NCI-H446 (cell line): ENCODE results near the gene MAPK1.
"Not testable (repeated sequence)": the region's sequence is repeated elsewhere in the genome, so short reads cannot be mapped to it uniquely, and the experiment has no call there.

ENCODE experiments used
- DNase-seq, 2 experiments: peaks; one replicate each; lab custom pipeline; 2025; lab: John Stamatoyannopoulos, UW

Gene MAPK1

DNA sequence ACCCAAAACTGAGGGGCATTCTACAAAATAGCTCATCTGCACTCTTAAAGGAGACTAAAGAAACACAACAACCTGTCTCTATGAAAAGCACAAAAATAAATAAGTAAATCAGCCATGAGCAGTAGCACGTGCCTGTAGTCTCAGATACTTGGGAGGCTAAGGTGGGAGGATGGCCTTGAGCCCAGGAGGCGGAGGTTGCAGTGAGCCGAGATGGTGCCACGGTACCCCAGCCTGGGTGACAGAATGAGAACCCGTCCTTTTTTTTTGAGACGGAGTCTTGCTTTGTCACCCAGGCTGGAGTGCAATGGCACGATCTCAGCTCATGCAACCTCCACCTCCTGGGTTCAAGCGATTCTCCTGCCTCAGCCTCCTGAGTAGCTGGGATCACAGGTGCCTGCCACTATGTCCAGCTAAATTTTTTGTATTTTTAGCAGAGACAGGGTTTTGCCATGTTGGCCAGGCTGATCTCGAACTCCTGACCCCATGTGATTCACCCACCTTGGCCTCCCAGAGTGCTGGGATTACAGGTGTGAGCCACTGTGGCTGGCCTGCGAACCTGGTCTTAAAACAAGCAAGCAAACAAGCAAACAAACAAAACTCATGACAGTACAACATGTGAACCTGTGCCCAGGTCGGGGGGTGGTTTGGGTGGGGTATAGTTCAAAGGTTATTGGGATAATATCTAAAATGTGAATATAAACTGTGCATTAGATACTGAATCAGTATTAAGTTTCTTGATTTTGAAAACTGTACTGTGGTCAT, 76.4 kb downstream of the MAPK1 start:
- DNase-seq, result not testable (repeated sequence)

DNA sequence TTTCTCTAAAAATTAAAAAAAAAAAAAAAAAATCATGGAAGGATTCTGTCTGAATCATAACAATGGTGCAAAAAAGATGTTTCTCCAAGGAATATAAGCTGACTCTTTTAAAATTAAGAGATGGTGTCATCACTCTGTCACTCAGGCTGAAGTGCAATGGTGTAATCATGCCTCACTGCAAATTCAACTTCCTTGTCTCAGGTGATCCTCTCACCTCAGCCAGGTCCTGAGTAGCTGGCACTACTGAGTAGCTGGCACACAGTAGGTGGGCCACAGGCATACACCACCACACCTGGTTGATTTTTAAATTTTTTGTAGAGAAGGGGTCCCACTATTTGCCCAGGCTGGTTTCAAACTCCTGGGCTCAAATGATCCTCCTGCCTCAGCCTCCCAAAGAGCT, 77.1 kb downstream of the MAPK1 start:
- no peak for DNase-seq

DNA sequence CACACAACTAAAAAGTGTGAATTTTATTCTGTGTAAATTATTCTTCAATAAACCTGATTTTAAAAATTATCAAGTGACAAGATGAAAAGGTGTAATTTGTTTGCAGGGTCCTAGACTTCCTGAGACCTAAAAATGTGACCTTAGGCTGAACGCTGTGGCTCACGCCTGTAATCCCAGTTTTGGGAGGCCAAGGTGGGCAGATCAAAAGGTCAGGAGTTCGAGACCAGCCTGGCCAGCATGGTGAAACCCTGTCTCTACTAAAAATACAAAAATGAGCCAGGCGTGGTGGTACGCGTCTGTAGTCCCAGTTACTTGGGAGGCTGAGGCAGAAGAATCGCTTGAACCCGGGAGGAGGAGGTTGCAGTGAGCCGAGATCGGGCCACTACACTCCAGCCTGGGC, 79.9 kb downstream of the MAPK1 start:
- DNase-seq, result not testable (repeated sequence)

DNA sequence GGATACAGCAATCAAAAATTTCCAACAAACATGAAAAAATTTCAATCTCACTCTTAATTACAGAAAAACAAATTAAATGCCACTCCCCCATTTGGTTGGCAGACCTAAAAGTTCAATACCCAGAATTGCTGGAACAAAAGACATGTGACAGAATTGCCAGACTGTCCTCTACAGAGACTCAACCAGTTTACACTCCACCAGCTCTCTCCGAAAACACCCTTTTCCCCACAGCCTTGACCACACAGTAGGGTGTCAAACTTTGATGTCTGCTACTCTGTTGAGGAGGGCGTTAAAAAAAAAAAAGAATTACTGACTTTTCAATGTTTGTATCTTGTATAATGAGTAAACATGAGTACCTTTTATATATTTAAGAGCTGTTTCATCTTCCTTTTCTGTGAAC, 87.2 kb downstream of the MAPK1 start:
- DNase-seq, result no peak

DNA sequence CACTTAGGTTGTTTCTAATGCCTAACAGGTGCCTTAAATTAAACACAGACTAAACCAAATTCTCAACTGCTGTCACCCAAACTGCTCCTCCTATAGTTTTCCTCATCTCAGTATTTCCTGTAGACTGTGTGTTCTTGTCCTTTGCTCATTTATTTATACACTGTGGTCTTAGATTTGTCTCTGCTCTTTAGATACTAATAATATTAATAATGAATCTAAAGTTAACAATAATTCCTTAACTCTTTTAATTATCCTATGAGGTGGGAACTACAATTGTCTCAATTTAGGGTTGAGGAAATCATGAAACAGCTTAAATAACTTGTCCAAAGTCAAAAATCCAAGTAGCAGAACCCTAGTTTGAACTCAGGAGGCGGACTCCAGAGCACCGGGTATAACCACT, 88.0 kb downstream of the MAPK1 start:
- no peak for DNase-seq

DNA sequence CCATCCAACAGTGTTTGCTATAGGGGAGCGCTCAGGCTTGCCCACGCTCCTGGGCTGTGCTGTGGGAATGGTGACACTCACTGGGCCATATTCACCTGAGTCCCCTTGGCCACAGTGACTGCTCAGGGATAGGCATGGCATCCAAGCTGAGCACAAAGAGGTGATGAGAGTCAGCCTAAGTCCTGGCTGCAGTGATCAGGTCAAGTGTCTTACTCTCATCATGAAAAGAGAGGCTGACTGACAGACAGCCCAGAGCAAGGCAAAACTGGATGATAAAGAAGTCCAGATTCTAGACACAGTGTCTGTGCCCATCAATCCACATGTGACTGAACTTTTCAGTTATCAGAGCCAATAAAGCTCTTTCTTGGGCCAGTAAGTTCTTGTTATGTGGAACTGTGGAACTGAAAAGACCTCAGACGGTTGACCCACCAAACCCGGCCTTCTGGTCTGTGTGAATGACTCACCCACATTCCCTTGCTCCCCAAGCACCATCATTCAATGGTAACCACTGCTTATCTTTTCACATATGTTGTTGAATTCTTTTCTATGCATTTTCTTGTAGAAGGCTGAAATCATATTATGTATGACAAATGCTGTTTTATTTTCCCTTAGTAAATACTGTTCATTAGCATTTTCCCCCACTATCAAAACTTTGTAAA, 88.6 kb downstream of the MAPK1 start:
- DNase-seq, result no peak

DNA sequence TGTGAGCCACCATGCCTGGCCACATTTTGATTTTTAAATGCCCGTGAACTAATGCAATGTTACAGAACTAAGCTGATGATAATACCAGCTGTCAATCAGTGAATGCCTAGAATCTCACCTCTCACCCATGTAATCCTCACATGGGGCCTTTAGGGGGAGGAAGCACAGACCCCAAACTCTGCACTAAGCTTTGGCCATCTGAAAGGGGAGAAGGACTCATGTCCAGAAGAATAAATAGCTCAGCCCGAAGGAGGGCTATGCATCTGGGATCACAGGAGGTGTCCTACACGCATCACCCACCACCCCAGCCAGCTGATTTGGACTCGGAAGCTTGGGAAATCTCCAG, 95.8 kb downstream of the MAPK1 start:
- DNase-seq, result no peak

DNA sequence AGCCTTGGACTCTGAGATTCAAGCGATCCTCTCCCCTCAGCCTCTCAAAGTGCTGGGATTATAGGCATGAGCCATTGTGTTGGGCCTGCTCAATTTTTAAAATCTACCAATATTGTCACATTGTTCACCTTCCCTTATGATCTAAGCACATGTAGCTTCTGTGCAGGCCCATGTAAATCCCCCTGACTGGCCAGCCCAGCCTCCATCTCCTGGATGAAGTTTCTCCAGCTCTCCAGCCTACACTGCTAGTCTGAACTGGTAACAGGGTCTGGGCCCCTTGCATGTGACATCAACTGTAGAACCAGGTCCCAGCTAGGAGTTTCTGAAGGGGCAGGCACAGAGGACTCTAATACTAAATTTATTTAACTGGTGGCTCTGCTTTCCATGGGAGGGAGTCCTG, 99.0 kb downstream of the MAPK1 start:
- no peak for DNase-seq

DNA sequence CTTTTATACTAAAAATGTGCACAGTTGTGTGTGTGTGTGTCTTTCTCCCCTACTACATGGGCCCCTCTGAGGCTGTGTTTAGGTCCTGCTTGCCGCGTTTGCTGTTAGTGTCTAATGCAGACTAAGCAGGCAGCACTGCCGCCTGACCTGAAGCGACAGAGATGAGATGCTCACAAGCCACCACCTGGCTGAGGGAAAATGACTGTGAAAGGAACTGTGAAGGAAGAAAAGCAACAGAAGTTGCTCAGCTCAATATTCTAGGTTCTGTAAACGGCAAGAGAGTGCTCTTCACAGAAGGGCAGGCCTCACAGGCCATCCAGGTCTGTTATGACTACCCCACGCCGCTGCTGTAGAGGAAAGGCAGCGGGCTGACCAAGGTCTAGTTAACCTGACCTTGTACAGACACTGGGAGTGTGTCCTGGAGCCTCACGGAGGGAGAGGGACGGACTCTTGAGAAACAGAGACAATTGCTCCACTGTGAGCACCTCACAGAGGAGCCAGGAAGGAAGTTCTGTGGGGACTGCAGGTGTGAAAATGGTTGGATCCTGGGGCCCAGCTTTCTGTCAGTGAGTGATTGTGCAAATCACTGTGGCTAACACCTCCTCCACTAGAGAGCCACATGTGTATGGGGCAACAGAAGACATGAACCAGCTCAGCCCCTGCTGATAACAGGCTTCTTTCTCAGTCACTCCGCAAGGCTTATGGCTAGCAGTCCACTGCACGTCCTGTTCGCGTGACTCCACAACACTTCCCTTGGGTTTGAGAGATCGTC, 100.6 kb downstream of the MAPK1 start:
- no peak for DNase-seq

DNA sequence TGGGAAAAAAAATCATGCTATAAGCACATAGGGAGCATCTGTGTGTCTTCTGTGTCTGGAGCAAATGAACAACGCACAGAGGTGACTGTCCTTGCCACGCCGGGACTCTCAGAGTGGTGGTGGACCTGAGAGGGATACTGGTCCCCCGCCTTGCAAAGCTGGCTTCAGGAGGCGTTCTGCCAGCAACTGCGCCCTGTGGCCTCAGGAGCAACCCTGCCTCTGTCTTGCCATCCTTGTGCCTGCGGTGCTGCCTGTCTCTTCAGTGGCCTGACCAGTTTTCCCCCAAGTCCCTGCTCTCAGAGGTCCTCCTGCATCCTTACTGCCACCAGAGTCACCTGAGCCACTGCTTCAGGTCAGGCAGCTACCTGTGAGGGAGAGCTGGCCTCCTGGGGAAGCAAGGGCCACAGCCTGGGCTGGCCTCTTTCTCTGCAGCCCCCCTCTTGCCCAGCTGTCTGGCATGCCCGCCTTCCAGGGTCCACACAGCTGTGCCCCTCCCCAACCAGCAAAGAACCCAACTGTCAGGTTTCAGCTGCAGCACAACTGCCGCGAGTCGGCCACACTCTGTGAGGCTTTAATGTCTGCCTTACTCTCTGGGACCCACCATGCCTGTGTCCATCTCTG, 101.4 kb downstream of the MAPK1 start:
- no peak for DNase-seq

DNA sequence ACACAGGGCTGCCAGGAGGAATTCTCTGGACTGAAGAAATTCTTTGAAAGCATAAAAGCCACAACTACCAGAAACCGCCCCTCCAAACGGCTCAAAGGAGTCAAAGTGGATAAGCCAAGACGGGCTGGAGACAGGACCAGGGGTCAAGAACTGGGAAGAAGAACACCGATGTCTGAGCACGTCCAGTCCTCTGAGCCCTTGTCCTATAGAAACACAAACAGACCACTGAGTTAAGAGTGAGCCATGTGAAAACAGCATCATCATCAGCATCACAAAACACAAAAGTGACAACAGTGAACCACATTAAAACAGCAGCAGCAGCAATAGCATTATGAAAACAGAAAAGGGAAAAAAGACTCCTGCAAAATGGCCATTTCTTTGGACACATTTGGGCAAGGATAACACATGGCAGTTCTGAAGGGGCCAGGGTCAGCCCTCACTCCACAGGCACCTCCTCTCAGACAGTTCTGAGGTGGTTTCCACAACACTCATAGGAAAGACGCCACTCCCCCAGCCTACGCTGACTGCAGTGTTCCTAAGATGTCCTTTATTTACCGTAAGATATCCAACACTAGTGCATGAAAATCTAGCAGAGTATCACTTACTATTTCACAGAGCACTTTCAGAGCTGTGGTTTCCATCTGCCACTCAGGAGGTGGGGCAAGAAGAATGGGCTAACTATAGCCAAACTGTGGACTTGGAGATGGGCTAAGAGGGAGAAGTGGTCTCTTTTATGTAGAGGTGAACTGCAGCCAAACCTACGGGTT, 103.2 kb downstream of the MAPK1 start:
- DNase-seq, result no peak

DNA sequence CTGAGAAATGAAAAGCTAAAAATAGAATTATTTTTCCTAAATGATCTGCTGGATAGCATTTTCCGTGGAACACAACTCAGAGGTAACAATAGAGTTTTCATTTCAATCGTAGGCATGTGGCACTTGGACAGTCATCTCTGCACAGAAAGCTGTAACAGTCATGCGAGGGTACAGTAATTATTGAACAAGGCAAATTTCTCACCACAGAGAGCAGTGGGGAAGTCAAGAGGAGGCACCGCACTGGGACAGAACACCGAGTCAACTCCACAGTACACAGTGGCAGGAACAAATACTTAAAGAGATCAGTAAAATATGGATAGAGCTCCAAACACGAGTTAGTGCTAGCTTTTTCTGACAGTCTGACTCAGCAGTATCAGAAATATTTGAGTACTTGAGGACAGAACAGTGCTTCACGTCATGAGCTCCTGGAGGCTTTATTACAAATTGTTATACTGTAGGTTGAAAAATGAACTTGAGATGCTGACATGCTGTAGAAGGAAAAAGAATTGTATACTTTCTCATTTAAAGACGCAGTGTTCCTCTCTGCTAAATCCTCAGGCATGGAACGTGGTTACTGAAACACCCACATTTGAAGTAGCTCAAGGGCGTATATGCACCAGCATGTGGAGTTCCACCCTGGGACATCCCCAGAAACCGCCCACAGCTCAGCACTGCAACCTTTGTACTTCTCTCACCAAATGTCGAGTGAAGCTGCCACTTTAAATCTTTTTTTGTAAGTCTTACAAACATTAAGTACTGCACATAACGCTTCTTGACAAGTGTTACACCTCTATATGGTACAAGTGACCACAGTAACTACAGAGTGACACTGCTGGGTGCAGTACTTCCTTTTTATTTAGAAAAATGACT, 104.5 kb downstream of the MAPK1 start:
- DNase-seq, result no peak

DNA sequence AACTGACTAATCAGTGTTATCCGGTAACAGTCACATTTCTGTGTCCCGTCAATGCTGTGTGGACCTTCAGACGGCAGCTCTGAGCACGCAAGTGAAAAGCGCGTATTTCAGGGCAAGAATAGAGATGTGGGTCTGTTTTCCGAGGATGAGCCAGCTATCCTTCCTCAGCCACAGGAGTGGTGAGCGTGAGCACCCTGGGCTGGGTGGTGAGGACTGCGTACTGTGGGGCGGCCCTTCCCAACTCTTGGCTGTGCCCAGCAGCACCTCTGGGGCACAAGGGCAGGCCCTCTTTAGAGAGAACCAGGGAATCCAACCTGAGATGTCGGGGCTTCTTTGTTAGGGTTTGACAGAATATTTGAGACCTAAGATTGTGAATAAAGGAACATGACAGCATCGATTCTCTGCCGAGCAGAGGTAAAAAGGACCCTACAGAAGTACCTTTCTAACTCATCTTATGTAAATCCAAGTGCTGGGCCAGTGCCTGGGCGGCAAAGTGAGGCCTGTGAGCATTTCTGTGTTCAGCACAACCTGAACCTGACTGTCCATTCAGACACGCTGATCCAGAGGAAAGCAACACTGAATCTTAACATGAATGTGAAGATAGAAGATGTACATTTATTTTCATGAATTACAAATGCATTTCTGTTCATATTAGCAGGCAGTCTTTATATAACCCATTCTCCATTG, 105.3 kb downstream of the MAPK1 start:
- no peak for DNase-seq

DNA sequence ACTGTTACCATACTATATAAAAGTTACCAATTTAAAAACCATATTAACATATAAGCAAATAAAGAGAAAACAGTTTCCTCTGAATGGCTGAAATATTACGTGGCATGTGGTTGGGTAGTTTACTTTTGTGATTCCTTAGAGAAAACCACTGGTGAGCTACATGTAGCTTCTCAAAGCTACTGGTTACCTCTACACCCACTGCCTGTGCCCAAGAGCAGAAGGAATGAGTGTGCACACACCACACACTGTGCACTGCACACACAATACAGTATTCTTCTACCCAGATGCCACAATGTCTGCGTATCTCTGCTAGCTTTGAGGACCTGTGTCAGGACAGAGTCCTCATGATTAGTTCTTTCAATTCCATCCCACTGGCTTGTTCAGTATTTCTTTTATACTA, 106.4 kb downstream of the MAPK1 start:
- no peak for DNase-seq

DNA sequence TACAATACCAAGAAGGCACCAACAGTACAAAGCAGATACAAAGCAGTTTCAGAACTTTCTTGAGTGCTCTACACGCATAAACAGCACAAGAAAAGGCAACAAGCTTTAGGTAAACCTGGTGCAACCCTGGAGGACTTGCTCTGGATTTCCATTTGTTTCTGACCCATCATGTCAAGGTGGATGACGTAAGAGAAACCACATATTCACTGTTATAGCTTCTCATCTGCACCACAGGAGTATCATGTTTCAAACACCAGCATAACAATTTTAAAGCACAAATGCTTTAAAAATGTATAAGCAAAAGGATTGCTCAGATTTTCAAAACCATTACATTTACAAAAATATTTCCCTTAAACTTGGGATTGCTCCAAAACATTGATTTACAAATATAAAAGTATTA, 106.8 kb downstream of the MAPK1 start:
- no peak for DNase-seq

DNA sequence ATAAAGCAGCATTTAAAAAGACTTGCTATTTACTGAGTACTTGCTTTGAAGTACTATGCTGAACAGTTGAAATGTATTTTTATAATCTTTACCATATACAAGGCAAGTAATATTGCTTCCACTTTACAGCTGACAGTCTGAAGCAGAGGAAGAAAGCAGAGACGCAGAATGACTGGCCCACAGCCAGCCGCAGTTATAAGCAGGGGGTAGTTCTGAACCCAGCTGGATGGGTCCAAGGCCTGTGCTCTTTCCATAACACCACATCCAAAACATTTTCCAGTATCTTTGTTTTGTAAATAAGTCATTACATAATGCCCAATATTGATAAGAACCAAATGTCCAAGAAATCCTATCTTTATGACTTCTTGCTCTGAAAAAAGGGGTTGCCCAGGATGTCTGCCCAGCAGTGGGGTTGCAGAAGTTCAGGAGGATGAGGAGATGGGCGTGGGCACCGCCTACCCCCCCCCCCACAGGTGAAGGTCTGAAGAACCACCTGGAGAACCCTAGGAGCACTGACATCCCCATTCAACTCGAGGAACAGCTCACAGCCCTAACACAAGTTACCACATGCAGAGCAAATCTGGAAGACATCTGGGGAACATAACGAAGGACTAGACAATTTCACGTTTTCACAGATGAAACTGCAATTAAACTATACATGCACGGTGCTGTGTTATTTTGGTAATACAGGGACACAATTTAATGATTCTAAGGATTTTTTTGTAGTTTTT, 107.6 kb downstream of the MAPK1 start:
- DNase-seq, result no peak

DNA sequence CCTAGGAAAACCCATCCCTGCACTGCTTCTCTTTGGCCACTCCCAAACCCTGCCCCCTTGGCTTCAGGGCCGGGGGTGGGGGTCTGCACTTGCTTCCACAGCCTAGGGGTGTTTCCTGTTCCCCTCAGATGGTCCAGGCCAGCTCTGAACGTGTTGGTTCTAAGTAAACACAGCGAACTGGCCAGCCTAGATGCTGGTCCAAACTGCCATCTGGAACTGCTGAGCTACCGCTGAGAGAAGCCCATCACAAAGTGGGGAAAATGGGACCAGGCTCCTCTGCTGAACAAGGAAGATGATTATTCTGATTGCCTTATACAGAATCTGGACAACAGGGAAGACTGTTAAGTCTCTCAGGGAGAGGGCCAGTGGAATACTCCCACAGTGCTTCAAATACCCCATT, 108.4 kb downstream of the MAPK1 start:
- DNase-seq, result no peak

DNA sequence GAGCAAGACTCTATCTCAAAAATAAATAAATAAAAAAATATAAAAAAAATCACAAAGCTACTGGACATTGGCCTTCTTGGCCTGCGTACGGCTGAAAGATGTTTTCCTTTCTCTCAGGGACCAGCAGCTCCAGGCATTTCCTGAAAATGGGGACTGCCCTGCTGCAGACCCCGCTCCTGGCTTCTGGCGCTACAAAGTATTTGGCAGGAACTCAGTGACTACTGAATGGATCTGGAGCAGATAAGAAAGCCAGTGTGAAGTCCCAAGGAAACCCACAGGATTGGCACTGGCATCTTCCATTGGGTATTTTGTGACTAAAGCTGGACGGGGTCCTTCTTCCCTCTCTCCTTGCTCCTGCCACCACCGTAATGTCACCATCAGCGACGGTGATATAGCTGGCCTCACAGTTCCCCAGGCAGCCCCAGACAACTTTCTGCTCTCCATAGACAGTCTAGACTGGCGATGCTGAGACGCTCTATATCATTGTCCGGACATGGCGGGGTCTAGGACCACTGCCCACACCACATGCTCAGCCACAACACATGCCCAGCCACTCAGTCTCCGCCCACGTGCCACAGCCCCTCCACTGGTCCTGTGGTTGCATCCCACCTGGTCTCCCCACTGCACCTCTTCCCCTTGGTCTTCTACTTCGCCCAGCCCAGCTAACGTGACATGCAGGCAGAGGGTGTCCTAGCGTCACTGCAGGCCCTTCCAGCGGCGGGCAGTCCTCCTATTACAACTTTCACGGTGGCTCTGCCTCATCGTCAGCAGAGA, 109.2 kb downstream of the MAPK1 start:
- DNase-seq, result no peak

DNA sequence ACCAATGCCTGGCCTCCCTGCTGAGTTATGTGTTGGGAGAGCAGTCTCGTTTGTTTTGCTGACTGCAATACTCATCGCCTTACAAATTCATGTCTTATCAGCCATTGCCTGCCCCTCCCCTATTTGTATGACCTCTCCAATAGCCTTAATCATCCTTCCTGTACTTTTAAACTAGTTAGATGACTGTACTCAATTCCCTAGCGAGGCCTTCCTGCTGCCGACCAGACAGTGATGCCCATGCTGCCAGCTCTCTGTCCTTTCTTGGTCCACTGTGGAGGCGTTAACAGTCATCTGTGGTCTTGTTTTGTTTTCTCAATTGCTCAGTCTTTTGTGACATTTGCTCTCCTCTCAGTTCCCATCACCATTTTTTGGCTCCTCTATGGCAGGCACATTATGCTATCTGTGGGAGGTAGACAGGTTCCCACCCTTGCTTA, 111.6 kb downstream of the MAPK1 start:
- DNase-seq, result no peak
